Myocyte (in vitro differentiated cells): ENCODE measurements around the gene KIAA0319L. TPM values are rescaled to one million over a fixed set of nuclear protein-coding genes. Genes with fewer than 3 reads are reported as not detected.
"Not testable (repeated sequence)": the region's sequence is repeated elsewhere in the genome, so short reads cannot be mapped to it uniquely, and the experiment has no call there.

Source experiments
- DNase-seq: peaks from one replicate; pipeline ENCODE4 v3.0.0-alpha.2; 2012; ENCODE audit warnings: low read depth
- total RNA-seq: library from RNA; depleted of rRNA; stranded (reverse); fragments of >200 nt; gene quantifications from 2 replicates; pipeline ENCODE4 v1.2.3, GENCODE V29; 2014

Gene KIAA0319L
- total RNA-seq, 1 donor from 2014 or later: 81.3 TPM

DNA sequence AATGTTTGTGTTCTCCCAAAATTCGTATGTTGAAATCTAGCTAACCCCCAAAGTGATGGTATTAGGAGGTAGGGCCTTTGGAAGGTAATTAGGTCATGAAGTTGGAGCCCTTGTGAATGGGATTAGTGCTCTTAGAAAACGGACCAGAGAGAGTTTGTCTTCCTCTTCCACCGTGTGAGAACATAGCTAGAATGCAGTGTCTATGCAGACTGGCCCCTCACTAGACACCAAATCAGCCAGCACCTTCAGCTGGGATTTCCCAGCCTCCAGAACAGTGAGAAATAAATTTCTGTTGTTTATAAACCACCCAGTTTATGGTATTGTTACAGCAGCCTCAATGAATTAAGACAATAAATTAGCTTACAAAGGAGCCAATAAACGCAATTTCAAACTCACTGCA lies 58.0 kb downstream of the KIAA0319L start:
- DNase-seq: no peak

DNA sequence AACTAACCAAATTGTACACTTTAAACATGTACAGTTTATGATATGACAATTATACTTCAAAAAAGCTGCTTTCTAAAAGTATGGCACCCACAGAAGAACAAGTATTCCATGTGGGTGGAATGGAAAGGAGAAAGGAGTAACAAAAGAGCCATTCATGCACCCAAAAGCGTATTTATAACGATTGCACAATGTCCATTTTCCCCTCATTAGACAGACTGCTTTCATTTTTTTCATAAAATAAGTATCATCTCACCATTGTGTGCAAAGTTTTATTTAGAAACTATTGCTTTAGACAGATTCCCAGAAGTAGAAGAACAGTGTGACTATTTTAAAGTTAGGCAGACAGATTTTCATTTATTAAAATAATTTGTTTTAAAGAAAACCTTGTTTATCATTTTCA lies 59.6 kb downstream of the KIAA0319L start:
- no peak for DNase-seq

DNA sequence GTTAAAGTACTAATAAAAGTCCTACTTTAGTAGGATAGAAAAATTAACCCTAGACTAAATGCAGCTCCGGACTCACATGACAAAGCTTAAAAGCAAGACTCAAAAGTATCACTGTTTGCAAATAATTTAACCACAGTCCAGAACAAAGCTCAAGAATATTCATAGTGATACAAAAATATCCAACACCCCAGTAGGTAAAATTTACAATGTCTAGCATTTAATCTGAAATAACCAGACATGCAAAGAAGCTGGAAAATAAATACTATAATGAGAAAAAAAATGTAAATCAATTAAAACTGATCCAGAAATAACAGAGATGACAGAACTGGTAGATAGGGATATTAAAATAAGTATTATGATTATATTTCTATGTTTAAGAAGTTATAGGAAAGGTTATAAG lies 67.0 kb downstream of the KIAA0319L start:
- DNase-seq: no peak

DNA sequence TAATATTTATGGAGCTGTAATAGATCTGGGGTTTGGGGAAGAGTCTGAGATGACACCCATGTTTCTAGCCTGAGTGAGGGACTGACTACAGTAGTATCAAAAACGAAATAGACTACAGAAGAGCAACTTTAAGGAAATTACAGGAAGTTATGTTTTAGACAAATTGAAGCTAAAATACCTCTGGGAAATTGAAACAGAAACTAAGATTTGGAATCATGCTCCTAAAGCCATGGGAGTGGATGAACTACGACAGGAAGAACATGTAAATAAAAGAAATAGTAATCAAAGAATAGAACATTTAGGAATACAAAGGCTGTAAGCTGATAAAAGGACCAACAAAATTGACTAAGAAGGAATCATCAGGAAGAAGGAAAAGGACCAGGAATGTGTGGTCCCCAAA lies 68.9 kb downstream of the KIAA0319L start:
- DNase-seq: no peak

DNA sequence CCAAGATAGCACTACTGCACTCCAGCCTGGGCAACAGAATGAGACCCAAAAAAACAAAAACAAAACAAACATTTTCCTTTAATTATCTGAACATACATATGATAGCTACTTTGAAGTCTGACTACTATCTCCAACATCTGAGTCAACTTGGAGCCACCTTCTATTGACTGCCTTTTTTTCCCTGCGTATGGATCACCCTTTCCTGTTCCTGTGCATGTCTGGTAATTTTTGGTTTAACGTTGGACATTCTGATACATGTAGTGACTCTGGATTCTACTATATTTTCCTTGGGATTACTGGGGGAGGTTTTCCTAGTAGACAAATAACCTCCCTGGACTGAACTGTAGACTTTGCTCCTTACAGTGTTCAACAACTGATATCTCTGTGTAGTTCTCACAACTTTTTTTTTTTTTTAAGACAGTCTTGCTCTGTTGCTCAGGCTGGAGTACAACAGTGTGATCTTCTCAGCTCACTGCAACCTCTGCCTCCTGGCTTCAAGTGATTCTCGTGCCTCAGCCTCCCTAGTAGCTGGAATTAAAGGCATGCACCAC lies 70.3 kb downstream of the KIAA0319L start:
- no peak for DNase-seq

DNA sequence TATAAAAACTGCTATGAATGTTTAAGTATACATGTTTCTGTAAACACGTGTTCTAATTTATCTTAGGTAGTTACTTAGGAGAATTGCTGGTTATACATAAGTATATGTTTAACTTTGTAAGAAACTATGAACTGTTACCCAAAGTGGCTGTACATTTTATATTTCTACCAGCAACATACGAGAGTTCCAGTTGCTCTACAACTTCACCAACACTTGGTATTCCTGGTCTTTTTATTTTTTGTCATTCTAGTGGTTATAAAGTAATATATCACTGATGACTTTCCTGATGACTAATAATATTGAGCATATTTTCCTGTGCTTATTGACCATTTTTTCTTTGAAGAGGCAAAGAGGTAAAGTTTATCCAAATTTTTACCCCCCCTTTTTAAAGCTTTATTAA lies 76.0 kb downstream of the KIAA0319L start:
- no peak for DNase-seq

DNA sequence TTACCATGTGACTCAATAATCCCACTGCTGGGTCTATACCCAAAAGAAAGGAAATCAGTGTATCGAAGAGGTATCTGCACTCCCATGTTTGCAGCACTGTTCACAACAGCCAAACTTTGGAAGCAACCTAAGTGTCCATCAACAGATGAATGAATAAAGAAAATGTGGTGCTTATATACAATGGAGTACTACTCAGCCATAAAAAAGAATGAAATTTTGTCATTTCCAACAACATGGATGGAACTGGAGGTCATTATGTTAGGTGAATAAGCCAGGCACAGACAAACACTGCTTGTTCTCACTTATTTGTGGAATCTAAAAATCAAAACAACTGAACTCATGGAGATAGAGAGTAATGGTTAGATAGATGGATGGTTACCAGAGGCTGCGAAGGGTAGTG lies 79.3 kb downstream of the KIAA0319L start:
- DNase-seq: no peak

DNA sequence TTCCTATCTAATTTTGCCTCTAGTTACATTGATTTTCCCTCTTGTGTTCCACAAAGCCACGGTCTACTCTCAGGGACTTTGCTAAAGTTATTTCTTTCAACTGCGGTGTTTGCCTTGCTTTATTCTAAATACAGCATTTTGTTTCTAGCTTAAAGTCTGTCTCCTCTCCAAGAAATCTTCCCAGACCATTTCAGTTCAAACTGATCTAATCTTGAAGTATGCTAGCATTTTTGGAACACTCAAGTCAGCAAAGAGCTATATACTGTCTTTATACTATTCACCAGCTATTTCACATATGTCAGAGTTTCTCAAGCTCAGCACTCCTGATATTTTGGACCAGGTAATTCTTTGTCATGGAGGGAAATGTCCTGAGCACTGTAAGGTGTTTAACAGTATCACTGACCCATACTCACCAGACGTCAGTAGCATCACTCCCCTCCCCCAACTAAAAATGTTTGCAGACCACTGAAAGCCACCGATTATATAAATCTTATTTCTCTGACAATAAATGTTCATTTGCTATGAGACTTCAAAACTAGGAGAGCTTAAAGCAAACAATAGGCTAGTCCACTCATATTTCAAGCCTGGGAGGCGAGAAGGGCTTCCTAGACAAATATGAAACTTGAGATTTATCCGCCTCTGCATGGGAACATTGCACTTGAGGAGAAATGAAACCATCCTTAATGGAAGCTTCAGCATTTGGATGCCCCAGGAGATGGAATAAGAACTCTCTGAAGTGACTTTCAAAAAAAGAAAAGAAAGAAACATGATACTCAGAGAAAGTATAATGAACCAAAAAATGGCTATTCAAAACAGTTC lies 81.1 kb downstream of the KIAA0319L start:
- DNase-seq: peak; percentile 63

DNA sequence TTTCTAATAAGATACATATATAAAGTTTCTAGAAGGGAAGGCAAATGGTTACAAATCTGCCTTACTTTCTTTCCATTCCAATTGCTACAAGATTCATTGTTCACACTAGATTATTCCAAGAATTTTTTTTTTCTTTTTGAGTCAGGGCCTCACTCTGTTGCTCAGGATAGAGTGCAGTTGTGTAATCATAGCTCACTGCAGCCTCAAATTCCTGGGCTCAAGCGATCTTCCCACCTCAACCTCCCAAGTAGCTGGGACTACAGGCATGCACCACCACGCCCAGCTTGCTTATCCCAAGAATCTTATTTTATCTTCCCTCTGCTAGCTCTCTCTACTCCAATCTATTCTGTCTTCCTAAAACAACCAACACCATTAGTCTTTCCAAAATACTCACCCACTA lies 81.8 kb downstream of the KIAA0319L start:
- DNase-seq: peak; percentile 13

DNA sequence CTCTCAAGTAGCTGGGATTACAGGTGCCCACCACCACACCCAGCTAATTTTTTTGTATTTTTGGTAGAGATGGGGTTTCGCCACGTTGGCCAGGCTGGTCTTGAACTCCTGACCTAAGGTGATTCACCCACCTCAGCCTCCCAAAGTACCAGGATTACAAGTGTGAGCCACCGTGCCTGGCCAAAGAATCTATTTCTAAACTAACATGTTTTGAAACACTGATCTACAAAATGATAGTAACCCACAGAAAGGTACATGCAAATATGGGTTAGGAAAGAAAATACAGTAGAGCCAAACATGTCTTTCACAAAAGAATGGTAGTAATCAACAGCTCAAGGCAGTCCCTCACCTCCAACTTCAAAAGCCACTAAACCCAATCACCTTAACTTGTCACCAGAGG lies 84.0 kb downstream of the KIAA0319L start:
- not testable (repeated sequence) for DNase-seq

DNA sequence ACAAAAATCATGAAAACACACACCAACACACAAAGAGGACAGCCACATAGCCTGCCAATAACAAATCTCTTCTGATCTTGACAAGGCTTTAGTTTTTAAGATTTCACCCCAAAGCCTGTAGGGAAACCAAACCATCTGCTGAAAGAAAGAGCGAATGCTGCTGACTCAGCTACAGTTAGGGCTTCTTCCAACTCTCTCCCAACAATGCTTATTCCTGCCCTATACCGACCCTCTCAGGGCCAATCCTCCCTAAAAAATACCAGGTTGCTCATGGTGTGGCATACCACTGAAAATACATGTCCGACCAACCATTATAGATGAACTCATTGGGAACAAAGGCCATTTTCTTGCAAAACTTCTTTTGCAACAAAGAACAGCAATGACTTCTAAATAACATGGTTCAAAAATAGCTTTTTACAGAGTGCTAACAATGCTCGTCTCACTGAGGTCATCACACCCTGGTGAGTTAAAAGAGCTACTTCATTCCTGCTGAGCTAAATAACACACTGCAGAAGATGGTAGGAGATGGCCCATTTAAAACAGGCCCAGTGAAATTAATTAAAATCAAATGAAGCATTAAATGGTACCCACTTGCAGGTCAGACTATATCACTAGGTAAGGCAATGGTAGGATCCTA lies 86.1 kb downstream of the KIAA0319L start:
- no peak for DNase-seq

DNA sequence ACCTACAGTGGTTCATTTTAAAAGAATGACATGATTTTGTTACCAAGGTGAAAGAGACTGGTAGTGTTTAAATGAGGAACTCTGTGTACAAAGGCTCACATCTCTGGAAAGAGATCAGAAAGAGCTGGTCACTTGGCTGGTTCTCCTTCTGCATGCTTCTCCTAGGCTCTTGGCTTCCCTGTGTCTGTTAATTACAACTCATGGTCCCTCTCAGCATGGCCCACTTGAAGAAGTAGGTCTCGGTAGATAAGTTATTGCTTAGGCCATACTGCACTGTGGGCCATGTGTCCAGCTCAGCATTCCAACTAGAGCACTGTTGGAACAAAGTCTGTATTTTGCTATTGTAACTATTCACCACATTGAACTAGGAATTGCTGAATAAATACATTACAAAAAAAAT lies 91.1 kb downstream of the KIAA0319L start:
- no peak for DNase-seq

DNA sequence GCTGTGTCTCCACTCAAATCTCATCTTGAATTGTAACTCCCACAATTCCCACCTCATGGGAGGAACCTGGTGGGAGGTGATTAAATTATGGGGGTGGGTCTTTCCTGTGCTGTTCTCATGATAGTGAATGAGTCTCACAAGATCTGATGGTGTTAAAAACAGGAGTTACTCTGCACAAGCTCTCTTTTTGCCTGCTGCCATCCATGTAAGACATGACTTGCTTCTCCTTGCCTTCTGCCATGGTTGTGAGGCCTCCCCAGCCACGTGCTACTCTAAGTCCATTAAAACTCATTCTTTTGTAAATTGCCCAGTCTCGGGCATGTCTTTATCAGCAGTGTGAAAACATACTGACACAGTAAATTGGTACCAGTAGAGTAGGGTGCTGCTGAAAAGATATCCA lies 93.5 kb downstream of the KIAA0319L start:
- not testable (repeated sequence) for DNase-seq

DNA sequence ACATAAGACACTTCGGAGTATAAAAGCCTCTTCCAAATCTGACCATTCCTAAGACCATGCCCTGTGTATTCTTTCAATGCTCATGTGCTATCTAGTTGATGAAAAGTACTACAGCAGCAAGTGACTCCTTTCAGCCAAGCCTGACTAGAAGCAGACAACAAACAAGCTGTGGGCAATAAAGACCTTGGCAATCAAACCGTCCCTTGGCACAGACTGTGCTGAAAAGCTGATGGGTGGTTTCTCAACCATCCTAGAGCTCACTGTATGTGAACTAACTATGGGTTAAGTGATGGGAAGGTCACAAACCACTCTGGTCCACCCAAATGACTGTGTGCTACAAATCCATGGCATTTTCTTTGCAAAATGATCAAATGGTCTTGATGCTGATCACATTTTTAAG lies 94.0 kb downstream of the KIAA0319L start:
- no peak for DNase-seq

DNA sequence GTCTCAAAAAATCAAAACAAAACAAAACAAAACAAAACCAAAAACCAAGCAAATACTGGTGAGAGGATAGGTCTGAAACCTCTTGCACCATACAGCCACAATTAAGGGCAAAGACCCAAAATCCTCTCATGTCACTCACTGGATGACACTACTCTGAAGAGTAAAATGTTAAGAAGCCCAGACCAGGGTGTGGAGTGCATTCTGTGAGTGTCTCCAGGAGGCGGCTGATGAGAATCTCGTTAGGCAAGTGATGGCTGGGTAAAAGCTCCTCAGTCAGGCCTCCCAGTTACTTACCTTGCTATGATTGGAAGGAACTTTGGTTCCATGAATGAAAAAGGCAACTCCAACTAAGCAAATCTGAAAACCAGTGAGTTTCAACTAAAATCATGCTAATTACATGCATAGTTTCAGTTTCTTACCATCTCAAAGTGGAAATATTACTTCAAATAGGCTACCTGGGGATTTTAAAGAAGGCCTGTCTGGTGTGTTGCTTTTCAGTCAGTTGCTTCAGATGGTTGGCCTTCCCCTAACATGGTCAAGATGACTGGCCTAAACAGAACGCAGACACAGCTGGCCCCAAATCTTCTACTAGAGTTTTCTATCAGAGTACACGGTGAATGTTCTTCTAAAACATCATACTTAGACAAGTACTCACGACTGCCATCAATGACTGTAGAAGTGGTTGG lies 95.1 kb downstream of the KIAA0319L start:
- DNase-seq: no peak

DNA sequence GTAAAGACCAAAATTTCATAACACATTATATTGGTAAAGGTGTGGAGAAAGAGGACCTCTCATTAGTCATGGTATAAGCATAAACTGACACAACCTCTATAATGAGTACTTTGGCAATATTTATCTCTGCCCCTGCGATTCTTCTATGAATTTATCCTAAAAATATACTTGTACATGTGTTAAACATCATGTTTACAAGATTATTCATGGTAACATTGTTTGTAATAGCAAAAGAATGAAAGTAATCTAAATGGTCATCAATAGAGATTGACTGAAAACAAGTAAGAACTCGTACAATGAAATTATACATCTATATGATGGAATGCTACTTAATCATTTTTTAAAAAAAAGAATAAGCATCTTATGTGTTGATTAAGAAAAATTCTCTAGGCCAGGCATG lies 96.4 kb downstream of the KIAA0319L start:
- DNase-seq: no peak

DNA sequence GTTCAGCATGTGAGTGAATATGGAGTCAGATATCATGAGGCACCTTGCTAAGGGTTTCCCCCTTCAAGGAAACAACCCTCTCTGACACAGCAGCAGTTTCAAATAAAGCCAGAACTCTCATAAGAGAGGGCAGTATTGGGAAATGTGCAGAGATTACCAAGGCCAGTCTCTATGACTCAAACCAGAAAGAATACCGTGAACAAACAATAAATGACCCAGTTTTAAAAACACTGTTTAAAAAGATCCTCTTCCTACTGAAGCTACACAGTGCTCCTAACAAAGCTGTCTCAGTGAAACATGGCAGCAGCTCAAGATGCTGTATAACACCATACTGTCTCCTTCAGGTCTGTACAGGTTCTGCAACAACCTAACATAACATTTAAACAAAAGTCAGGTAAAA lies 102.6 kb downstream of the KIAA0319L start:
- DNase-seq: peak; percentile 11

DNA sequence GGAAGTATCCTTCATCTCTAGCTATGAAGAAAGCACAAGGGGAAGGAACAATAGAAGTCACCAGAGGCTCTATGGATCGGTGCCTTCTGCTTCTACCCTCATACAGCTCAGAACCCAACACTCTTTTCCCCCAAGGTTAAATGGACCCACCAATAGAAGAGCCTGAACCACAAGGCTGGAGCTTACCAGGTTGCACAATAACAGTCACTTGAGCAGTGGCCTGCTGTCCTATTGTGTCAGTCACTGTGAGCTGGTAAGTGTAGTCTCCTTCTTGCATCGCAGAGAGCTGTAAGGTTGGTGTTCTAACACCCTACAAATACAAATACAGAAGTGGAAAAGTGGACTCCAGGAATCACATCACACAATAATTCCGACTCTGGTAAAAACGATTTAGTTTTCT lies 103.0 kb downstream of the KIAA0319L start:
- DNase-seq: no peak

DNA sequence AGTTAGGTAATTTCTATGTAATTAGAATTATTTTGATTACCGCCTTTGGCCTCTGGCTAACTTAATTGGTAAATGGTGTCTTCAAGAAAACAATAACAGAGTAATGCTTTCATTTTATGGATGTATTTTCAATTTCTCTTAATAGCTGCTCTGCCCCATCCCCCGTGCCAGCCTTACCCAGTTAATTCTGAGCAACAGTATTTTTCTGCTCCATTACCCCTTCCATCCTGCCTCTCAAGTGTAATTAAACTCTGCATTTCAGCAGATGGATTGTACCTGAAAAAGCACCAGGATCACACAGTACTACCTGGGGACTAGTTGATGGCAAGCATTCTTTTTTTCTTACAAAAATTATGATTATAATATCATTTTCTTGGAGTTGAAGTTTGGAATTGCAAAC lies 104.2 kb downstream of the KIAA0319L start:
- DNase-seq: no peak

DNA sequence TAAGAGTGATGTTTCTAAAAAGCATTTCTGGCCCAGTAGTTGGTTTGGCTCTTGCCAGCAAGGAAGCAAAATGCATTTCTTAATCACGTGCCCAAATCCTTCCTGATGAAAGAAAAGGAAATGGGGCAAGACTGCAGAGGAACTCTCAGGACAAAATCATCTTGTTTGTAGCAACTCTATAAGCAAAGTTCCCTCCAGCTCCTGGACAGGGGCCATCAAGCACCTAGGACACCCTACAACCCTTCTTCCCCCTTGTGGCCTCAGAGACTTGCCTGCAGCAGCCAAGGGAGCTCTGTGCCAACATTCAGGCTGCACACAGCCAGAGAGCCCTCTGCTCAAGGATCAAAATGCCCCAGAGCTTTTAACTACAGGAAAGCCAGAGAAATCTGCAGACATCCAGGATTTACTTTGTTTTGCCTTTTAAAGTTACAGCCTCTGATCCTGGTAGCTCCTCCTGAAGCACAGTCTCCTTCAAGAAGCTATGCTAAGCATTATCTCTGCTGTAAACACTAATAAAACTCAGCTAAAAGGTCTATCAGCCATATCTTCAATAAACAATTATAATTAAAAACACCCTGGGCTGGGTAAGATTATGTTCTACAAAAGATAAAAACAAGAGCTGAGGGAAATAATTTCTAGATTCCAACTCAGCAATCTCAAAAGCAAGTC lies 105.0 kb downstream of the KIAA0319L start:
- DNase-seq: peak; percentile 28

DNA sequence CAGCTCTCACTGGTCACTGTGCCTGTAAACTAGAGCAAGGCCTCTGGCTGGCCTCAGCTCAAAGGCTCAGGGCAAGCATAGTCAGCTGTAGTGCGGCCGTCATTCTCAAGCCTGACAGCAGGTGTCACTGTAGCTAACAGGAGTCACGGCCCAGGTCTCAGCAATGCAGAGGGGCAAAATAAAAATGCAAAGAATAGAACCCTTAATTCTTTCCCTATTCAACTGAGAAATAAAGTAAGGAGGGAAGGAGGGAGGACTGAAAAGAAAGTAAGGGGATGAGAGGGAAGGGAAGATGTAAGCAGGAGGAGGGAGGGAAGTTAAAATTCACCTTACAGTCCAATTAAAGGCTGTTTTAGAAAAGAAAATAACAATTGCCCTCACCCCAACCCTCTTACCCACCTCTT lies 106.1 kb downstream of the KIAA0319L start:
- peak; percentile 85 for DNase-seq
